HS-5 (cell line): ENCODE measurements around the gene MORN1.
"Not testable (repeated sequence)": the region's sequence is repeated elsewhere in the genome, so short reads cannot be mapped to it uniquely, and the experiment has no call there.

ENCODE experiments used
- DNase-seq: peaks from one replicate; pipeline ENCODE4 v3.0.0-alpha.2; 2012; ENCODE audit warnings: low read depth

Gene MORN1

GRCh38 chr1:2337081-2337480 is 54.3 kb downstream of the MORN1 start:
- no peak for DNase-seq

- no peak for DNase-seq
Measured at GRCh38 chr1:2336499-2336898, 54.9 kb downstream of the MORN1 start.

- DNase-seq, result no peak
Measured at GRCh38 chr1:2335721-2336455, 55.5 kb downstream of the MORN1 start.

GRCh38 chr1:2334883-2335534 is 56.3 kb downstream of the MORN1 start:
- DNase-seq, result no peak

- DNase-seq, result no peak
Measured at GRCh38 chr1:2334366-2334765, 57.0 kb downstream of the MORN1 start.

- DNase-seq, result not testable (repeated sequence)
Measured at GRCh38 chr1:2331580-2331979, 59.8 kb downstream of the MORN1 start.

- DNase-seq, result no peak
Measured at GRCh38 chr1:2331200-2331544, 60.2 kb downstream of the MORN1 start.

- DNase-seq, result no peak
Measured at GRCh38 chr1:2330519-2331199, 60.7 kb downstream of the MORN1 start.

- no peak for DNase-seq
Measured at GRCh38 chr1:2330035-2330434, 61.3 kb downstream of the MORN1 start.

GRCh38 chr1:2328676-2329455 is 62.5 kb downstream of the MORN1 start:
- DNase-seq, result no peak

- DNase-seq, result no peak
Measured at GRCh38 chr1:2327841-2328240, 63.5 kb downstream of the MORN1 start.

GRCh38 chr1:2327162-2327561 is 64.2 kb downstream of the MORN1 start:
- DNase-seq, result not testable (repeated sequence)

- no peak for DNase-seq
Measured at GRCh38 chr1:2326524-2326923, 64.8 kb downstream of the MORN1 start.

GRCh38 chr1:2324553-2325366 is 66.6 kb downstream of the MORN1 start:
- DNase-seq, result no peak

GRCh38 chr1:2323451-2323974 is 67.8 kb downstream of the MORN1 start:
- DNase-seq, result no peak

GRCh38 chr1:2322581-2323211 is 68.7 kb downstream of the MORN1 start:
- no peak for DNase-seq

GRCh38 chr1:2322065-2322571 is 69.2 kb downstream of the MORN1 start:
- DNase-seq, result no peak

- no peak for DNase-seq
Measured at GRCh38 chr1:2320760-2321667, 70.3 kb downstream of the MORN1 start.

- no peak for DNase-seq
Measured at GRCh38 chr1:2320006-2320405, 71.3 kb downstream of the MORN1 start.

GRCh38 chr1:2319291-2319690 is 72.1 kb downstream of the MORN1 start:
- DNase-seq, result no peak
